Stimulated activated CD4-positive, alpha-beta T cell treated with anti-CD3 and anti-CD28 coated beads, Interleukin-15, amount 100 ng/mL, for 48 hours (primary cell): ENCODE results near the gene TOMM7.

Experiments
- DNase-seq, 2 donors: peaks; one replicate each; pipeline ENCODE4 v3.0.0-alpha.2; 2020; ENCODE audit warnings: low read depth in 2 of 2

The TOMM7 gene

GRCh38 chr7:22822486-22823141 is at the start of gene TOMM7:
TSS of gene TOMM7 (minus strand) at chr7:22822849. CDS start at chr7:22822779, 70 bp downstream.
- DNase-seq, result peak; percentile 79 to 83

GRCh38 chr7:22872096-22872807 is 49.6 kb upstream of the TOMM7 start:
- no peak for DNase-seq

- DNase-seq, result no peak
These were observed 49.0 kb upstream of the TOMM7 start for GRCh38 chr7:22871661-22872060.

- DNase-seq, result no peak
These were observed 45.9 kb upstream of the TOMM7 start for GRCh38 chr7:22868509-22868908.

- DNase-seq, result no peak
These were observed 44.9 kb upstream of the TOMM7 start for GRCh38 chr7:22867589-22867988.

GRCh38 chr7:22867003-22867402 is 44.4 kb upstream of the TOMM7 start:
- no peak for DNase-seq

GRCh38 chr7:22865602-22865960 is 42.9 kb upstream of the TOMM7 start:
- no peak for DNase-seq

- no peak for DNase-seq
These were observed 42.4 kb upstream of the TOMM7 start for GRCh38 chr7:22864855-22865601.

GRCh38 chr7:22864301-22864700 is 41.7 kb upstream of the TOMM7 start:
- DNase-seq, result no peak

GRCh38 chr7:22863156-22863899 is 40.7 kb upstream of the TOMM7 start:
- no peak for DNase-seq

GRCh38 chr7:22861576-22861975 is 38.9 kb upstream of the TOMM7 start:
- DNase-seq, result no peak

GRCh38 chr7:22860784-22861482 is 38.3 kb upstream of the TOMM7 start:
- no peak for DNase-seq

GRCh38 chr7:22860337-22860736 is 37.7 kb upstream of the TOMM7 start:
- no peak for DNase-seq

- no peak for DNase-seq
These were observed 37.1 kb upstream of the TOMM7 start for GRCh38 chr7:22859641-22860290.

GRCh38 chr7:22858640-22859561 is 36.3 kb upstream of the TOMM7 start:
- no peak for DNase-seq

GRCh38 chr7:22858274-22858639 is 35.6 kb upstream of the TOMM7 start:
- no peak for DNase-seq

- no peak for DNase-seq
These were observed 33.8 kb upstream of the TOMM7 start for GRCh38 chr7:22856416-22856815.

GRCh38 chr7:22855049-22855392 is 32.4 kb upstream of the TOMM7 start:
- DNase-seq, result no peak

GRCh38 chr7:22854158-22855048 is 31.8 kb upstream of the TOMM7 start:
- peak; percentile 61 to 74 for DNase-seq
